Ovary (tissue), 3 donors: ENCODE data around the gene SOX18.

Source experiments
- CTCF ChIP-seq, 3 donors: fragments of 450-650 bp in 2 of 3; fragments of 200-600 bp in 1 of 3; IDR thresholded peaks; one replicate each; pipeline versions ENCODE4 v1.5.1 to v1.8.0; 2016 to 2022; ENCODE audit warnings: antibody characterized with exemption in 3 of 3, mild to moderate bottlenecking in 1 of 3
- POLR2A ChIP-seq: fragments of 450-650 bp; IDR thresholded peaks from one replicate; pipeline ENCODE4 v1.6.1; 2017; ENCODE audit warnings: antibody characterized with exemption, mild to moderate bottlenecking, moderate library complexity
- donor health status: DM: no; HTN: no; CAD: no.

- TF ChIP-seq POLR2A (no peak), CTCF (IDR thresholded peaks at IDR 0.05) (no peak)
These were observed 17.6 kb downstream of the SOX18 start for GRCh38 chr20:64031822-64032314.
